HG03045 (cell line): ENCODE results near the gene ARF1.
"Not testable (repeated sequence)": the region's sequence is repeated elsewhere in the genome, so short reads cannot be mapped to it uniquely, and the experiment has no call there.

Source experiments
- ATAC-seq: cut with Tn5 transposase; IDR thresholded peaks from one replicate; pipeline ENCODE4 v1.9.1; 2021; ENCODE audit warnings: mild to moderate bottlenecking, moderate library complexity; ENCODE audit not compliant: unreplicated experiment

Gene ARF1

DNA sequence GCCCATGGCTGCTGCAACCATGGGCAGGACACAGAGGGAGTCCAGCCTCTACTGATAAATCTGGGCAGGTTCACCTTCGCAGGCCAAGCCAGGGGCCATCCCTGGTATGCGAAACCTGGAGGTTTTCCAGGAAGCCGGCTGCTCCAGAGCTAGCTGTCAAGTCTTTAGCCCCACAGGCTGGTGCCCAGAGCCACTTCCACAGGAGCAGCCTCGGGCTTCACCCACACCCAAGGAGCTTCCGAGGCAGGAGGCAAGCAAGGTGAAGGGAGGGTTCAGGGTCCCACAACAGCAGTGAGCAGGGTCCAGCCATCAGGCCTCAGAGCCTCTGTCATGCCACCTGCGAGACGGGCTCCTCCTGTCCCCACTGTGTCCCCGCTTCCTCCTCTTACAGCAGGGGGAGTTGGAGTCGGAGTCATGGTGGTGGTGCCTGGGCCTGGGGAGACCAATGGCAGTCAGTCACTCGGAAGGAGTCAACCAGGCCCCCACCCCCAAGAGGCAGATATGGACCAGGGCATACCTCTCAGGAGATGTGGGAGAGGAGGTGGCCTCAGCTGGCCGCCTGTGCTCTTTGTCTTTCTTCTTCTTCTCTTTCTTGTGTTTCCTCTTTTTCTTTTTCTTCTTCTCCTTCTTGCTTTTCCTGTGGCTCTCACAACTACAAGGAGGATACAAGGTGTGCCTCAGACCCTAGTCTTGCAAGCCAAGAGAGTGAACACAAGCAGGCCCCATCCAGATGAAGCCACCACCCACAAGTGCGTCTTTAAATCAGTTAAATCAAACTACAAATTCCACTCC is 18.5 kb downstream of the ARF1 start:
- ATAC-seq = no peak

DNA sequence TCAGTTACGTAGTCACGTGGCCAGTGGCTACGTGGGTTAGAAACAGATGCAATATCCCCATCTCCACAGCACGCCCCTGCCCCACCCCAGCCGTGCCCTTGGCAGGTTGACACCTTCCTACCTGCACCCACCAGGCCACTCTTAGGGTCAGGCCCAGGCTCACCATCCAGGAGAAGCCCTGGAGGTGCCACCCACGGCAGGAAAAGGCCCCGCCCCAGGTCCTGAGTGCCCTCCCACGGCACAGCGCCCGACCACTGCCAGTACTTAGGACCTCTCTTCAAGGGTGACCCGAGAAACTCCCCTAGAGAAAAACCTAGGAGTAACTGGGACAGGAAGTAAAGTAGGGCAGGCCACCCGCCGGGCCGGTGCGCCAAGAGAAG is 19.1 kb downstream of the ARF1 start:
- ATAC-seq = peak; percentile 0

DNA sequence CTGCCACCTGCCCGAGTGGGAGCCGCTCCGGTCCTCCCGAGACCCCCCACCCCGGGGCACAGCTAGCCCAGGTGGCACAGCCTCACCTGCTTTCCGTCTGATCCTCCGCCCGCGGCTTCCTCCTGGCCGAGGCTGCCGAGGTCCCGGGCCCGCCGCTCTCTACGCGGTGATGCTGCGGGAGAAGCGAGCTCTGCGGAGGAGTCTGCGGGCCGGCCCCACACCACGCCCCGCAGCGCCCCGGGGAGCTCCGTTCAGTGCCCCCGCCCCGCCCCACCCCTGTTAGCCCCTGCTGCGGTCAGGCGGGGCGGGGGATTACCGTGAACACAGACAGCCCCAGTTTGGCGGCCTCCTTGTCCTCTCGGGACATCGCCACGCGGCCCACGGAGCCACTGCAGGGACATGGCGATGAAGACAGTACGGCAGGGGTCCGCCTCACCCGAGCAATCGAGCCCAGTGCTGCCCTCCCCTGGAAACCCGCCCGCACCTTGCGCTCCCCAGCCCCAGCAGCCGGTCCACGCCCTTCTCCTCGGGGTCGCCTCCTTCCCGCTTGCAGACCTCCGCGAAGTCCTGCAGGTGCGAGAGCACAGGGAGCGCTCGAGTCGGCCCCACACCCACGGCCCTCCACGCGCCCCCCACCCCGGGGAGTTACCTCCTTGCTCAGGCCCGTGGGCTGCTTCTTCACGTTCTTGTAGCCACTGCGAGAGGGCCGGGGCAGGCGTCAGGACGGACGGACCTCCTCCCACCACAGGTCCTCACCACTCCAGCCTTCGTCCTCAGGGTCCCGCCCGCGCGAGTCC is 19.7 kb downstream of the ARF1 start:
- peak; percentile 20 for ATAC-seq

DNA sequence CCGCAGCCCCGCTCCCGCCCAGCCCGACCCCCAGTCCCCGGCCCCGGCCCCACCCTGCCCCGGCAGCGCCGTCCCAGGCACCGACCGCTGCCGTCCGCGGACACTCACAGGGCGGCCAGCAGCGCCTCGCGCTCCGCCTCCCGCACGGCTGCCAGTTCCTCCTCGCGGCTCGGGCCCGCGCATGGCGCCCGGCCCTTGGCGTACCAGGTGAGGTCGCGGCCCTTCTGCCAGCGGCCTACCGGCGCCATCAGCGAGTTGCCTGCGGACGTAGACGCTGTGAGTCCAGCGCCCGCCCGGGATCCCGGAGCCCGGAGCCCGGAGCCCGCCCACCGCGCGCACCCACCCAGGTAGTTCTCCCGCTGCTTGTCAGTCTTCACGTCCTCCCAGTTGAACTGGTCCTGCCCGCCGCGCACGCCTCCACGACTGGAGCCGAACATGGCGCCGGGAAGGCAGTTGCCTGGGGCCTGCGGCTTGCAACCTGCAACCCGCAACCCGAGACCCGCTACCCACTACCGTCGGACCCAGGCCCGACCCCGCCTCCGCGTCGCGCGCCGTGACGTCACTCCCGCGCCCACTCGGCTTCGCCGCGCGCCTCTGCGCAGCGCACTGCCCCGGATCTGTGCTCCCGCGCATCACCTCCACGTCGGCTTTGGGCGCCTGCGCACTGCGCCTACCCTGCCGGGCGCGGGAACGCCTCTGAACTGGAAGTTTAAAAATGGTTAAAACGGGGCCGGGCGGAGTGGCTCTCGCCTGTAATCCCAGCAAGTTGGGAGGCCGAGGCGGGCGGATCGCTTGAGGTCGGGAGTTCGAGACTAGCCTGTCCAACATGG is 20.5 kb downstream of the ARF1 start, which contains the start of gene C1orf35:
Gene C1orf35, minus strand, starts transcription at position 535 of the 830 bp plus-strand sequence. Its CDS starts 98 bp downstream, at position 437.
- peak; percentile 68 for ATAC-seq

DNA sequence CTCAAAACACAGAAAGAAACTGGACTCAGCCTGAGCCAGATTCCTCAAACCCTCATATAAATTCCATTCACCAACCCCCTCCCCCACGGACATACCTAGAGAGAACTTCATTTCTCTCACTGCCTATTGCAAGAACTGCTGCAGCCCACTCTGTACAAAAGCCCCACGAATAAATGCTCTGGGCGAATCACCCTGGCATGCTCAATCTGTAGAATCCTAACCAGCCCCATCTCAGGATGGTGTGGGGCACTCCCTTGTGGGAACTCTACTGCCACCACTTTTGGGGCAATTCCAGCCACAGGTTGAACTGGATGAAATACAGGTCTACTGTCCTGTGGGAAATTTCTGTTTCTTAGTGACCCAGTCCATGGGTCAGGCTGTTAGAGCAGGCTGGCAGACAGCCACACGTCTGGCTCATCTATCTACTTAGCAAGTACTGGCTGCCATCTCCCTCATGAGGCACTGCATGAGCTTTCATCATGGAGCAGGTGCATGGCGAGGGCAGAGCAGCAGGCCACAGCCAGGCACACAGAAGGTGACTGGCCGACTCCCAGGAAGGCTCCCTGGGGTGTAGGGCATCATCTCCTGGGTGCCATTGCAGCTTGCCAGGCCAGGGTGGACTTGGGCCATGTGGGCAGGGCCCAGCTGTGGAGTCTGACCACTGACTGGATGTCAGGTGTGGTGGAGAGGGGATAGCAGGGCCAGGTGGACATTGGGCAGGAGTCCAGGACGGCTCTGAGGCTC is 22.2 kb downstream of the ARF1 start:
- no peak for ATAC-seq

DNA sequence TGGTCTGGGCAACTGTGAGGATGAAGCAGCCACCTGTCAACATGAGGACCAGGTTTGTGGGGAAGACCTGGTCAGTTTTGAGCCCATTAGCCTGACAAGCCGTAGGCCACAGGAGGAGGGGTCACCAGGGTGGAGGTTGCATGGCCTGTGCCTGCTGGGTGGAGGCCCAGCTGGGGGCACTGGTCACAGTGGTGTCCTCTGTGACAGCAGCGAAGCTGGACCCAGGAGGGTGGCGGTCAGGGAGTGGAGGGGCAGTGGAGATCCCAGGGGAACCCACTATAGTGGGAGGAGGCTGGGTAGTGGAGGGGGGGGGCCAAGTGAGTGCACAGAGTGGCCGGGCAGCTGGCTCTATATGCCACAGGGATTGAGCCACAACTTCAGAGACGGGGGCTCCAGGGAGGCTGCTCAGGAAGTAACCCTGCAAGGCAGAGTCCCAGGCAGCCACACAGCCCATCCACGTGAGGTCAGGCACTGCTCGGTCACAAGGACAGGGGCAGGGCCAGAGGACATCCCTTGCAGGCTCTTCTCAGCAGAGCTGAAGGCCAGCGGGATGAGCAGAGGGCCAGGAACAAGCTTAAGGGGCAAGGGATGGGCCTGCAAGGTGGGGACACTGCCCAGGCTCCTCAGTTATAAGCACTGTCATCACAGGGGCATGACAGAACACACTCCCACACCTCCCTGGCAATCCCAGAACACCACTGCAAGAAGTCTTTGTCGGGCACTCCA is 22.9 kb downstream of the ARF1 start:
- ATAC-seq = no peak

DNA sequence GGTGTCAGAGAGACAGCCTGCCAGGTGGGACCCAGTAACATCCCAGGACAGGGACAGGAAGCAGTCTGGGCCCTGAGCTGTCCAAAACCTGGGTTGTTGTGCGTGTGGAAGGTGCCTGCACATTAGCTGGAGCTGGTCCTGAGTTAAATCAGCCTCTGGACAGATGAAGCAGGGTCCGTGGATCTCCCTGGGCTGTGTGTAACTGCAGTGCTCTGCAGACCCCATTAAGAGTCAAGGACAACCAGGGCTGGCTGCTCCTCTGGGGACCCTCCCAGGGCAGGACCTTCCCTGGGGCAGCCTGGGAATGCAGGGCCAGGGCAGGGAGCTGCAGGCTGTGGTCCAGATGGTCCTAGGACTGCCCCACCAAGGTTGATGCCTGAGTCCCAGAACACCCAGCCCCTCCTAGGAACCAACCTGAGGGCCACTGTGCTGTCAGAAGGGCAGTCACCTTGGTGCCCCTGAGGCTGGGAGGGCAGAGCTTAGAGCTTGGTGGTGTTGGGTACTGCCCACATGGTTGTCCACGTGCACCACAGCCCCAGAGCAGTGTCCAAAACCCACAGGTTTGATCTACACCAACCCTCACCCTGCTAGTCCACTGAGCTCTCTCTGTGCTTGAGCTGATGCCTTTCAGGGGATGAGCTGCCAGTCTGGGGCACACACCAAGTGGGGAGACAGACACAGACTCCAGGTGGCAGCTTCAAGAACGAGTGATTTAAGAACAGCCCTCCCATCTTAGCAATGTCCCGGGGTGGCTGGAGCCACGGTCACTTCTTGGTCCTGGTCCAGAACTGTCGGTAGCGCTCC is 23.7 kb downstream of the ARF1 start:
- ATAC-seq = no peak

DNA sequence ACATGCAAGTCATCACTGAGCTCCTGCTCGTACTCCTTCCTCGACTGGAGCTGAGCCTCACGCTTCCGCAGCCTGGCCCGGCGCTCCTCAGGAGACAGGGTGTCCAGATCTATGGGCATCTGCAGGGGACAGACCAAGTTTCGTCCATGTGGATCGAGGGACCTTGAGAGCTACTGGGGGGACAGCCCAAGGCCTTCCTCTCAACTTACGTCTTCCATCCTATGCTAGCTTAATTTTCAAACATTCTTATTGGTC is 24.2 kb downstream of the ARF1 start:
- no peak for ATAC-seq

DNA sequence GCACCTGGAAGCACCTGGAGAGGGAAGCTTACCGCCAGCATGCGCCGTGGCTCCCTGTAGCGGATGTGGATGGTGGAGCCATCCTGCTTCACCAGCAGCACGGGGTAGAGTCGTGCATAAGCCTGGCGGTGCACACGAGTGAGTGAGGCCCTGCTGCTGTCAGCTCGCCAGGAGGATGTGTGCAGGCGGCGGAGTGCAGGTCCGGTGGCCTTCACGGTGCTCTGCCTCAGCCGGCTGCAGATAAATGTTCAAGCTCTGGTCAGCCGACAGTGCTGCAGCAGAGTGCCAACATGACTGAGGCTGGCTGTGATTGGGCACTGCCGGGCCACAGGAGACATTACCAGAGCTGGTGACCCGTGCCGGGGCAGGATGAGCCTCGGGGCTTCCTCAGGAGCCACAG is 25.1 kb downstream of the ARF1 start:
- ATAC-seq = no peak

DNA sequence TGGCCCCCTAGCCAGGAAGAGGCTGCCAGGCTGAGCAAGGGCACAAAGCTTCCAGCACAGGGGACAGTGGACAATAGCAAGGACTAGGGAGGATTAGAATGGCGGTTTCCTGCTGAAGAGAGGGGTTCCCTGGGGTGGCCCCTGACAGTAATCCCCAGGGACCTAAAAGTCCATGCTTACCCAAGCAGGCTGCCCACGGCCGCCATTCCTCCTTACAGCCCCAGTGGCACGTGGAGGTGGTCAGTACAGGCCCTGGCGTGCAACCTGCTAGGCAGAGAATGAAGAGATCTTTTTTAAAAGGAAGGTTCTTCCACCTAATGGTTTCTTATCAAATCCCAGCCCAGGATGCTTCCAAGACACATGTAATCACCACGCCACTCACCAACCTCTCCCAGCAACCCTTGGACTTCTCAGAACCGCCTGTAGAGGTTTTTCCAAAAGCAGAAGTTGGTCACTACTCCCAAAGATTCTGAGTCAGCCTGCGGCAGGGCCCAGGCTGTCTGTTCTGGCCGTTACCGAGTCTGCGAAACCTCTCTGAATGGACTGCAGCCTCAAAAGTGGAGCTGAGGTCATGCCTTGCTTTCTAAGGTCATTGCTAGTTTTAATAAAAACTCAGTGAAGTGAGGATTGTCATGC is 25.7 kb downstream of the ARF1 start:
- ATAC-seq = no peak

DNA sequence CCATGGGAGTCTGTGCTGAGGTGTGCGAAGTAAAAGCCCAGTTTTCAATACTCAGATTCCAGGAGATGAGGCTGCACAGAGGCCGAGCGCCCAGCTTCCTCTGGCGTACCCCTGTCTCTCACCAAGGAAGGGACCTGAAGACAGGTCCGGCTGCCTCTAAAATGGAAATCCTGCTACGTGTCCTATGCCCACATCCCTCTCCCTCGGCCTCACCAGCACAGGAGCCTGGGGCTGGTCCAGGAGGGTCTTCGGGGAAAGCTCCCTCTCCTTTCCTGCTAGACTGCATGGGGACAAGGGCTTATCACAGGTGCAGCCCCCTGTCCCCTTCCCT is 26.2 kb downstream of the ARF1 start:
- no peak for ATAC-seq

DNA sequence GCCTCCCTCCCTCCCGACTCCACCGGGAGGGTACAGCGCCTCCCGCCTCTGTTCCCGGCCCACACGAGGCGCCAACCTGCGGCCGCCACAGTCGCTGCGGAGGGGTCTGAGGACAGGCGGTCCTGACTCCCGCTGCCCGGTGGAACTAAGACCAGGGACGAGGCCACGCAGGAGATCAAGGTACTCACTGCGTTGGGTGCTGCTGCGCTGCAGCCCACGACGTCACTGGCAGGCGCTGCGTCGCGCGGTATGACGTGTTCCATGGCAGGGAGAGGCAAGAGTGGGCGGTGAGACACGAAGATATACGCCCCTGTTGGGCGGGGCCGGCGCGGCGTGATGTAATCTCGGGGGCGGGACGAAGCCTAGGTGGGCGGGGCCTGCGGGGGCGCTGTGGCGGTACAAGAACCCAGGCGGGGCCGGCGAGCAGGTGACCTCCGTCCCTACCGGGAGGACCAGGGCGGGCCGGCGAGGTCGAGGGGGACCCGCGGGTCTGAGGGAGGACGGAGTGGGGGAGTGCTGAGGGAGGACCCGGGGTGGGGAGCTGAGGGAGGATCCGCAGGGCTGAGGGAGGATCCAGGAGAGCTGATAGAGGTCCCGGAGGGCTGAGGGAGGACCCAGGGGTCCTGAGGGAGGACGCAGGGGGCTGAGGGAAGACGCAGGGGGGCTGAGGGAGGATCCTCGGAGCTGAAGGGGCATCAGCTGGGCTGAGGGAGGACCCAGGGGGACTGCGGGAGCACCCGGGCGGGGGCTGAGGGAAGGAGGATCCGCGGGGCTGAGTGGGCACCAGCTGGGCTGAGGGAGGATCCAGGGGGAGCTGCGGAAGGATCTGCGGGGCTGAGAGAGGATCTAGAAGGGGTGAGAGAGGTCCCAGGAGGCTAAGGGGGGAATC is 26.8 kb downstream of the ARF1 start, which contains the start of gene MRPL55:
Gene MRPL55, minus strand, starts transcription at position 227 of the 889 bp plus-strand sequence. CDS start 1,039 bp downstream, outside the sequence.
- peak; percentile 91 for ATAC-seq

DNA sequence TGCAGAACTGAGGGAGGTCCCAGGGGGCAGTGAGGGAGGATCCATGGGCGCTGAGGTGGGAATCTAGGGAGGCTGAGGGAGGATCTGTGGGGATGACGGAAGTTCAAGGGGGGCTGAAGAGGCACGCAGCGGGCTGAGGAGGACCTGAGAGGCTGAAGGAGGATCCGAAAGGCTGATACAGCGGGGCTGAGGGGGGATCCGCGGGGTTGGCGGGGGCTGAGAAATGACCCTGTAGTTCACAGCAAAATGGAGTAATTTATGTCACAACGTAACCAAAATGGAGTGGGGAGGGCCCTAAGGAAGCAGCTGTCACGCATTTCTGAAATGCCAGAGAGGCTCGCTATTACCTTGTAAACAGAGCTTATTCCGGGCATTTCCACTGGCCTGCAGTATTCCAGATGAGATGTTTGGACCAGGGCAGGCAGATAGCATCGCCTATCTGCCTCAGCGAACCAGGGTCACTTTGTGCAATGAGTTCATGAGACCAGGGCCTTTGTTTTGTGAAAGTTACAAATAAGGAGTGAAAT is 27.5 kb downstream of the ARF1 start:
- peak; percentile 2 for ATAC-seq

DNA sequence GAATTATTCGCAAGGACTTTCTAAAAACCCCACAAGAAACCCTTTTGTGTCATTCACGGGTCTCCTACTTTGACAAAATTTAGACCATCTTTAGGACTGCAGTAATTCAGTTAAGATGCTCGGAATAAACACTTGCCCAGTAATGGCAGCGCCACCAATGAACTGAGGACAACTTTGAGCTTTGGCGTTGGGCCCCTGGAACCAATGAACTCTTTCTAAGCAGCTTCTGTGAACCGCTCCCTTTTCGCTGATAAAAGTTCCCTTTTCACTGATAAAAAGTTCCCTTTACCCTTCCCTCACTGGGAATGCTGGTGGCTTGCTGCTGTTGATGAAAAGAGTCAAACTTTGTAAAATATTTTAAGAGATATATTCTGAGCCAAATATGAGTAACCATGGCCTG is 28.0 kb downstream of the ARF1 start:
- ATAC-seq = no peak

DNA sequence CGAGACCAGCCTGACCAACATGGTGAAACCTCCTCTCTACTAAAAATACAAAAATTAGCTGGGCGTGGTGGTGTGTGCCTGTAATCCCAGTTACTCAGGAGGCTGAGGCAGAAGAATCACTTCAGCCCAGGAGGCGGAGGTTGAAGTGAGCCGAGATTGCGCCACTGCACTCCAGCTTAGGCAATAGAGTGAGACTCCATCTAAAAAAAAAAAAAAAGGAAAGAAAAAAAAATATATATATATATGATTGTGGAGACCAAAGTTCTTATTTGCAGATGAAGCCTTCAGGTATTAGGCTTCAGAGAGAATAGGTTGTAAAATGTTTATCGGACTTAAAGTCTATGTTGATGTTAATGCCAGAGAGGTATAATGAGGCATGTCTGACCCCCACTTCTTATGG is 28.8 kb downstream of the ARF1 start:
- not testable (repeated sequence) for ATAC-seq

DNA sequence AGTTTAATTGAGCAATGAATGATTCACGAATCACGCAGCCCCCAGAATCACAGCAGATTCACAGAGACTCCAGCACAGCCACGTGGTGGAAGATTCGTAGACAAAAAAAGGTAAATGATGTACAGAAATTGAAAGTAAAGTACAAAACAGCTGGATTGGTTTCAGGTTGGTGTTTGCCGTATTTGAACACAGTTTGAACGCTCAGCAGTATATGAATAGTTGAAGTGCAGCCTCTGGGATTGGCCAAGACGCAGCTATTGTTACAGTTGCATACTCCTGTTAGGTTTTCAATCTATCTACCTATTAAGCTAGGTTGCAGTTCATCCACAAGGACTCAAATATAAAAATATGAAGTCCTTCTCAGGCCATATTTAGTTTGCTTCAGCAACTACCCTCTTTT is 29.7 kb downstream of the ARF1 start:
- no peak for ATAC-seq

DNA sequence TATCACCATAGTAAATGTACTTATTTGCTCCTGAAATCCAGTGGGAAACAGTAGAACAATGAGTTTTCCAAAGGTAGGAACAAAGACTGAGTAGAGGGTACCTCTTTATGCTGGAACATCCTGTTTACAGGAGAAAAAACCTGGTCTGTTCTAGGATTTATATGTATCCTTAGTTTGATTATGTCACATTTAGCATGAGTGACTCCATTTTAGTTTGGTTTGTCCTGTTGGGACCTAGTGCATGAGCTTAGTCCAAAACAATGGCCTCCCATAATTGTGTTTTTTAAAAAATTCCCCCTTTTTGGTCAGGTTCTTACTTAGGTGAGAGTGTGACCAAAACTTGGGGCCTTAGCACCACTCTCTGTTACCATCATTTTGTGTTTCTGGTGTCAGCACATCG is 30.1 kb downstream of the ARF1 start:
- ATAC-seq = no peak

DNA sequence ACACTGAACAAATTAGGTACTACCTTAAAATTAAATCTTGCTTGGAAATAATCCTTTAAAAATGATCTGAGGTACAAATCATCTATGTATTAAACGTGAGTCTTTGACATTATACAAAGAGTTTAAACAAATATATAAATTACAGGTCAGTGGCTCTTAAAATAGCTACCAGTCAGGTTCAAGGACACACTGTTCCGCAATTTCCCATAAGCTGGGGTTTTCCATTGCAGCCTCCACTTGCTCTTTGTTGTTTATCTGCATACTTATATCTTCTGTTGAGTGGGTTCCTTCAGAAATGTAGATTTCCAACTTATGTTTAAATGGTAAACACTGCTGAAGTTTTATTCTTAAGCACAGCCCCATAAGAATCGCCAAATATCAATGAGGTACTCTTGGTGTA is 32.3 kb downstream of the ARF1 start:
- no peak for ATAC-seq
